HG03025 (cell line): ENCODE measurements around the gene CLCNKA.

Experiments
- ATAC-seq: cut with Tn5 transposase; IDR thresholded peaks from one replicate; pipeline ENCODE4 v1.9.1; 2021; ENCODE audit warnings: mild to moderate bottlenecking, moderate library complexity; ENCODE audit not compliant: unreplicated experiment, low FRiP score

Gene CLCNKA

DNA sequence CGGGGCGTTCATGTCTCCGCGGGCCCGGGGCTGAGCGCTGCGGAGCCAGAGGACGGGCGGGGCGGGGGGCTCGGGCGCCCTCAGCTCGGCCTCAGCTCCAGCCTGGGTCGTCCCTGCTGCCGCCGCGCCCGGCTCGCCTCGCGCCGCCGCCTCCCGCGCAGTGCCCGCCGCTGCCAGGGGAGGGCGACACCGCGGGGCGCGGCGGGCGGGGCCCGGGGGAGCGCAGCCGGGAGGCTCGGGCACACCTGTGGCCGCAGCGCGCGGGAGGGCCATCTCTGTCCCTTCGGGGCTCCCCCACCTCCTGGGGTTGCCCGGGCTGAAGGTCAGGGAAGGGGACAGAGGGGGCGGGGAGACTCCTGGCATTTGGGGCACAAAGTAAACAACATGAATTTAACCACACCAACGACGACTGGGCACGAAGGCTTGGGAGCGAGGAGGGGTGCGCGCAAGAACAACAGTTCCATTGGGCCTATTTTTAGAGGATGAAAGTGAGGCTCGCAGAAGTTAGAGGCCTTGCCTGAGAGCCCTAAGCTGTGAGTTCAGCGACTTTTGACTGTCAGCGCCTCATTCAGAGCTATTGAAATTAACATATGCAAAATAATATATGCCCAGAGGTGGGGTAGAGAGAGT is 51.8 kb downstream of the CLCNKA start, which contains the start of gene FAM131C:
Gene FAM131C, minus strand, starts transcription at position 162 of the 630 bp plus-strand sequence. CDS start 209 bp downstream, outside the sequence.
- no peak for ATAC-seq

DNA sequence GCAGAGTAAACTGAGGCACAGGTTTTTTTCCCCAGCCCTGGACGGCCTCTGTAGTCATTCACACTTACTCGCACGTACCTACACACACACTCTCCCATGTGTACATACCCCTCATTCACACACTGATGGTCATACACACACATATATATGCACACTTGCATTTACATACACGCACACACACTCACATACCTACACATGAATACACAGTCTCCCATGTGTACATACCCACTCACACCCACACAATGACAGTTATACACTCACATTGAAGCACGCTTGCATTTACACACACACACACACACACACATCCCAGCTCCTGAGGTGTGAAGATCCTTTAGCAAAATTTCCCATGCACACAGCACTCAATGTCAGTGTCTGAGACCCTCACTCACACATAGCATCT is 52.4 kb downstream of the CLCNKA start:
- ATAC-seq: no peak

DNA sequence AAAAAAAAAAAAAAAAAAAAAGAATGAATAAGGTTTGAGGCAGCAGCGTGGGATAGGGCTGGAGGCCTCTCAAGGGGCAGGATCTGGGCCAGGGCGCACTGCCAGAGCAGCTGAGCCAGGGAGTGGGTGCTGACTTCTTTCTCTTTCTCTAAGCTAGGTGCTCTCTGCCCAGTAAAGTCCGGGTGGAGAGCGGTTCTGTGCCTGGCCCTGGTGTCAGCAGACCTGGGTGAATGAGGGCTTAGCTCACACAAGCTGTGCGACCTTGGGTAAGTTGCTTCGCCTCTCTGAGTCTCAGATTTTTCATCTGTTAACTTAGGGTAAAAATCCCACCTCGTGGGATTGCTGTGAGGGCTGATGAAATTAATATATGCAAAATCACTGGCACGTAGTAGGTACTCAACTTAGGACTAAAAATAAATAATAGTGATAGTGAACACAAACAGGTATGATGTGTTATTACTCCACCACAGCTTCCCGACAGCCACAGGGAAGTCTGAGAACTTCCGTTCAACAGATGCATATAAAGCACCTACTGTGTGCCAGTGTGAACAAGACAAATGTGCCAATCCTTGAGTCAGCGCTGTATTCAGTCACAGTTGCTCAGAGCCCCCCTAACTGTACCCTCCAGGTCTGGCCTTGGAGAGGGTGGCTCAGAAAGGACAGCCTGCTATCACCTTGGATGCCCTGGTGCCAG is 53.6 kb downstream of the CLCNKA start:
- ATAC-seq: no peak

DNA sequence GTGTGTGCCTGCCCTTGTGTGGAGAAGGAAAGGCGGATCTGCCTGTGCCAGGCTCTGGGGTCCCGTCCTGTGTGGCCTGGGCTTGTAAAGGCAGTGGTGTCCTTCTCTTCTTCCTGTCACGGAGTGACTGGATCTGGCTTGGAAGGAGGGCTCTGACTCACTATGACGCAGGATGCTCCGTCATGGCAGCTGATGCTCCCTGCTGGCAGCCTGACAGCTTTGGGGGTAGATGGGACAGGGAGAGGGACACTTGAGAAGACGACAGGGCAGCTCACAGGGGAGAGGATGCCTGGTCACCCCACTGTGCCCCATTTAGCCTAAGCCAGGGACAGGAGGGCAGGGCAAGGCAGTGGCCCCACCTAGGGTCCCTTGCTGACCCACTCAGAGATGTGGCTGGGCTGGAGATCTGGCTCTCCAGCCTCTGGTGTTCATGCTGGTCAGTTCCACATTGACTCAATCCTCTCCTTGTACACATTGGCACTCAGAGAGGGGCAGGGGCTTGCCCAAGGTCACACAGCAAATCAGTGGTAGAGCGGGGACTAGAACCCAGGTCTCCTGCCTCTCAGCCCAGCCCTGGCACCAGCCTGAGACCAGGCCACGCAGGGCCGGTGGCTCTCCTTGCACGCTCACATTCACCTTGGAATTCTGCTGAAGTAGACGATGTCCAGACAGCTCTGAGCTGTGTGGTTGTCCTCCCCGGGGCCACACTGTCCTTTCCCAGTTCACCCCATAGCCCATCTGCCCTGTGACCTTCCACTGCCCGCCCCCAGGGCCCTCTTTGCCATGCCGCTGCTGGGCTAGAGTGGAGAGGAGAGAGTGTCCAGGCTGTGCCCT is 54.4 kb downstream of the CLCNKA start:
- no peak for ATAC-seq

DNA sequence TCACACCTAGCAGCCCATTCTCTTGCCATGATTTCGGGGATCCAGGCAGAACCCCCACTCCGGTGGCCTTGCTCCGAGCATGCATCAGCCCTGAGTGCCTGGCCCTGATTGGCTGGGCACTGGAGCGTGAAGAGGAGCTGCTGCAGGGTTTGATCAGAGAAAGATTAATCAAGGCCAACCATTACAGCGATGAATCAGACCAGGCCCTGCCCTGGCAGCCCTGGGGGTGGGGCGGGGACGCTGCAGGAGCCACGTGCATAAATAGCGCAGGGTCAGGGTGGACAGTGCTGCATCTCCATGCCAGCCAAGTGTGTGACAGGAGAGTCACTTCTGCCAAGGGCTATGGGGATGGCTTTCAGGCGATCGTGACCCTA is 55.0 kb downstream of the CLCNKA start:
- ATAC-seq: no peak

DNA sequence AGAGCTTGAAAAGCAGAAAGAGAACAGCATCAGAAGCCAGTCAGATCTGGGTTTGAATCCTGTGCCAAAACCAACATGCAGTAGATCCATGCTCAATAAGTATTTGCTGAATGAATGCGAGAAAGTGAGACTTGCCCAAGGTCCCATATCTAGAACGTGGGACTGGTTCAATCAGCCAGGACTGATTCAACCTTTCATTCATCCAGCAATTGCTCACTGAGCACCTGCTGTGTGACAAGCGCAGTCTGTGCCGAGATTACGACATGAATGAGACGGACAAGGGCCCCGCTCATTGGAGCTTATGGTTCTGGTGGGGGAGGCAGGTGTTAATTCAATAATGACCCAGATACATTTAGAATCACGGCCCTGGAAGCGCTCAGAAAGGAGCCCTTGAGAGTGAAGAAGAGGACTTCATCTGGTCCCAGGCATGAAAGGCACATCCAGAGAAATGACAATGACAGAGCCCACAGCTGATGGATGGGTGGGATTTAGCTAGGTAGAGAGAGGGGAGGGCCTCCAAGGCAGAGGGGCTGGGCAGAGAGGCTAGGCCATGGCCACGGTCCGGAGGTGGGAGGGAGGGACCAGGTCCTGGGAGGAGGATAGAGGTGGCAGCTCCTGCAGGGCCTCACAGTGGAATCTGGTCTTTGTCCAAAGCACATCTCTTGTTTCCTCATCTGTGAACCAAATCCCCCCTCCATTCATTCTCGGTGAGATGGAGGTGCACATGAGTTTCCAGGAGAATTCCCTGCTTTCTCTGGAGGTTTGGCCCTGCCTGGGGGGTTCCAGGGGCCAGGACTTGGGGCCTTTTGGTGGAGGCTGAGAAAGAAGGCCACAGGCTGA is 55.8 kb downstream of the CLCNKA start:
- ATAC-seq: no peak

DNA sequence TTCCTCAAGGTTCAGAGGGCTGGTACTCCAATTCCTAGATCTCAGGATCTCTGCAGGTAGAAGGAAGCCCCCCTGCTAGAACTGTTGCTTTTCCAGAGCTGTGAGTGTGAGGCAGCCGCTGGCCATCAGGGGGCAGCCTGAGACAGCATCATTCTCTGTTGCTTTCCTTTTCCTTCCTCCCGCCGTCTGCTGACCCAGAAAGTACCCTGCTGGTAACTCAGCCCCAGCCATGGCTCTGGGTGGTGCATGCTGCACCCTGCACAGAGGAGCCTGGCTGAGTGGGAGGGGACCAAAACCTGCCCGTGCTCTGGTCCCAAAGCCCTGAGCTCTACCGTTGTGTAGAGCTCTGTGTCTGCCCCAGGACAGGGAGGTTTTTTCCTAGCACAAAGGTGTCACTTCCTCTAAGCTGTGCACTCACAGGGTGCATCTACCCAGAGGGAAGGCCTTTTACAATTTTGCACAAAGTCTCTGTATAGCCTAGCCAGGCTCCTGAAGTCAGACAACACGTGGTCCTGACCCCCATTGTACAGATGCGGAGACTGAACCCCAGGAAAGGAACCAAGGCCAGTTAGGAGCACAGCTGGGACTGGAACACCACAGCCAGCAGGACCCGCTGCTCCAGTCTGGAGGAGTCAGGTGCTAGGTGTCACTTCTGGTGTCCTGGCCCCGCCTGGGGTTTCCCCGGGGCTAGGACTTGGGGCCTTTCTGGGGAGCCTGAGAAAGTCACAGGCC is 57.3 kb downstream of the CLCNKA start:
- no peak for ATAC-seq

DNA sequence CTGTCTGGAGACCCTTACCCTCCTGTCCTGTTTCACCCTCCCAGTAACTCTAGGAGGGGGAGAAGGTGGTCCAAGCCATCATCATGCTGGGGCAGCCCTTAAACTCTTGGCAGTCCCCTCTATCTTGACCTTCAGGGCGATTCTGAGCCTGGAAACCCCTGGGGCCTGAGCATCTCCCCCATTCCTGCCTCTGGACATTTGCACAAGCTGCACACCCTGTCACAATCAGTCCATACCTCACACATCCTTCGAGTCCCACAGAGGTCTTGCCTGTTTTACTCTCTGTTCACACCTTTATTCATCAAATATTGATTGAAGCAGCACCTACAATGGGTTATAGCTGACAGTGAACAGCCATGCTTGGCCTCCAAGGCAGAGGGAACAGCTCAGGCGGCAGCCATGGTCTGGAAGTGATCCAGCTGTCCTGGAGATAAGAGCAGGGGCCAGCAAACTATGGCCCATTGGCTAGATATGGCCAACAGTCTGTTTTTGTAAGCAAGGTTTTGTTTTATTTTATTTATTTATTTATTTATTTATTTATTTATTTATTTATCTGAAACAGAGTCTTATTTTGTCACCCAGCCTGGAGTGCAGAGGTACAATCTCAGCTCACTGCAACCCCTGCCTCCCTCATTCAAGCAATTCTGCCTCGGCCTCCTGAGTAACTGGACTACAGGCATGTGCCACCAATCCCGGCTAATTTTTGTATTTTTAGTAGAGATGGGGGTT is 58.8 kb downstream of the CLCNKA start:
- ATAC-seq: no peak

DNA sequence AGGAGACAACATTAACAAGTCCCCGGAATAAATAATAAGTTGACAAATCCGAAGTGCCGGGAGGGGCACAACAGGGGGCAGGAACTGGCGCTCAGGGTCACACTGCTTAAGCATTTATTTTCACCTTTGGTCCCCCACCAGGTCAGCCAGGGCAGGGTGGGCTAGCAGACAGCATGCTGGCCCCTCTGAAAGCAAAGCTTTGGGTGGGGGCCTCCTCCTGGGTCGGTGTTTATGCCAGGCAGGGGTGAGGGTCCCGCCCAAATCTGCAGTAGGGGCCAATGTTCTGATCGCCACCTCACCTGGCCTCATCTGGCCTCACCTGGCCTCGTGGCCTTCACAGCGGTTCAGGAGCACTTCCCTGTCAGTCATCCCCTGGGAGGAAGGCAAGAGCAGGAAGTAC is 59.8 kb downstream of the CLCNKA start:
- ATAC-seq: no peak

DNA sequence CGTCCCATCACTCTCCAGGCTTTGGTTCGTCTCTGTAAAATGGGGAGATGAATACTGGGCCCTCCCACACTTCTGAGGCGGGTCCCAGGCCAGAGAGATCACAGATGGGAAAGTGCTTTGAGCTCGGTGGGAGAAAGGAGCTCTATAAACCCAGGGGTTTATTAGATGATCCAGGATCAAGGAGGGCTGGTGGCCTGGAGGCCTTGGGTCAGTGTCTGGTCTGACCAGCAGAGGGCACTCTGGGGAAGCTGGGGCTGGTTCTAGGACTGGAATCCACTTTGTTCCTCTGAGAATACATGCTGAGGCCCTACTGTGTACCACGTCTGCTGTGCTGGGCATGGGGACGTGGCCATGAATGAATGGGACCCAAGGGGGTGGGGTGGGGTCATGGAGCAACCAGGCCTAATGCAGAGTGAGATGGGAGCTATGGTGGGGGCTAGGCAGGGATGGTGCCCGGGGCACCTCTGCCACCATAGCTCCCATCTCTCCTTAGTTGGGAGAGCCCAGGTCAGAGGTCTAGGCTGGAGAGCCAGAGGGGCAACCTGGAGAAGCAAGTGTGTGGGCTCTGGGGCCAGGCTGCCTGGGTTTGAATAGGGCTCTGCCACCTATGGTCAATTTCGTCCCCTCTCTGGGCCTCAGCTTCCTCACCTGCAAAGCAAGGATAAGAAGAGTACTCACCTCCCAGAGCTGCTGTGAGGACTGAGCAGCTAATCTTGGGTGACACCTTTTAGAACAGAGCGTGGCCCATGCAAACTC is 60.6 kb downstream of the CLCNKA start:
- ATAC-seq: no peak

DNA sequence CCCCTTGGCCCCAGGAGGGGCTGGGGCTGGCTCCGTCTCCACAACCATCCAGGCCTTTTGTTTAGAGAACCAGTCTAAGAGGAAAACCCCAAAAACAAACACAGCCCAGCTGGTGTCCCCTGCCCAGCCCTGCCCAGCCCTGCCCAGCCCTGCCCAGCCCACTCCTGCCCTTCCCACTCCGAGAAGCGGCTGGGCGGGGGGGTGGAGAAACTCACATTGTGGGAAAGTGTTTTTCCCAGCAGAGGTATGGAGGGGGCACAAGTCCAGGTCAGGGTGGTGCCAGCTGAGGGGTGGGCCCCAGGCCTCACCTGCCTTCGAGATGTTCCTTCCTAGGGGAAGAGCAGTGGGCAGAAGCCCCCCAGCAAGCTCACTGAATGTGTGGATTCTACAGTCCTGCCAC is 61.6 kb downstream of the CLCNKA start:
- ATAC-seq: no peak
